Non-pigmented ciliary epithelial cell (primary cell): ENCODE results near the gene PLSCR1.

Experiments
- DNase-seq: peaks from one replicate; pipeline ENCODE4 v3.0.0-alpha.2; 2010; ENCODE audit warnings: low read depth

The PLSCR1 gene, protein sequence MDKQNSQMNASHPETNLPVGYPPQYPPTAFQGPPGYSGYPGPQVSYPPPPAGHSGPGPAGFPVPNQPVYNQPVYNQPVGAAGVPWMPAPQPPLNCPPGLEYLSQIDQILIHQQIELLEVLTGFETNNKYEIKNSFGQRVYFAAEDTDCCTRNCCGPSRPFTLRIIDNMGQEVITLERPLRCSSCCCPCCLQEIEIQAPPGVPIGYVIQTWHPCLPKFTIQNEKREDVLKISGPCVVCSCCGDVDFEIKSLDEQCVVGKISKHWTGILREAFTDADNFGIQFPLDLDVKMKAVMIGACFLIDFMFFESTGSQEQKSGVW

DNA sequence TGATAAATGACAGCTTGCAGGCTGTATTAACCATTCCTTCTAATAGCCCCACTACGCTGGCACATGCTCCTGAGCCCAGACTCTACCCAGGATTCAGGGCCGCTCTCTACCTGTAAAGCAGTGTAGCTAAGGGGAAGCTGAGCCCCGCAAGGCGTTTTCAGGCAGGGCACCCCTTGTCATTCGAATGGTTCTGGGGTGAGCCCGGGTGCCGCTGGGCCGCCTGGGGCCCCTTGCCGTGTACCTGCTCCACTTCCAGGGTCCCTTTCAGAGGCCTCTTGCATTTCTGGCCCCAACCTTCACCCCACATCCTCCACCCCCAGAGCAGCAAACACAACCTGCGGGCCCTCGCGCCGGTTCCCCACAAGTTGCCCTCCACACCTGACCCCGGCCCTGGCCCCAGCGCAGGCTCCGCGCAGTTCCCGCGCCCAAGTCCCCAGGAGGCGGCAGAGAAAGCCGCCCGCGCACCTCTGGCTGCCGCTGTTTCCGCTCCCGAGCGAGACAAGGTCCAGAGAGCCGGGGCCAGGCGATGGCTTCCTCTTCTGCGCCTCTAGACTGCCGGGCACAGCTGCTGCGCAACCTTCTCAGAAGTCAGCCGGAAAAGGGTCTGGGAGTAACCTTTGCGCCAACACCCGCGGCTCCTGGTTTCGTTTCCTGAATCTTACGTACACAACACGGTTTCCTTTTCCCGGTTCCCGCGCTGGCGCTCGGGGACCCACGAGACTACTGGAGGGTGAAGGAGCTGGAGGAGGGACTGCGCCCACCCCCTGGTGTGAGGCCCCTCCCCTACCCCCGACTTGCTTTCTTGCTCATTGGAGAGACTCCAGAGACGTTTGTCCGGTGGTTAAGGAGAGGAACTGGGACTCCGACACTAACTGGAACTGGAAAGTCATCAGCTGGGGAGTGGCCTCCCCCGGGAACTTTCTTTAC lies at the start of gene PLSCR1:
PLSCR1 (minus strand) TSS at position 606 of the 927 bp plus-strand sequence. CDS start 8,055 bp downstream, outside the sequence.
- peak; percentile 89 for DNase-seq

DNA sequence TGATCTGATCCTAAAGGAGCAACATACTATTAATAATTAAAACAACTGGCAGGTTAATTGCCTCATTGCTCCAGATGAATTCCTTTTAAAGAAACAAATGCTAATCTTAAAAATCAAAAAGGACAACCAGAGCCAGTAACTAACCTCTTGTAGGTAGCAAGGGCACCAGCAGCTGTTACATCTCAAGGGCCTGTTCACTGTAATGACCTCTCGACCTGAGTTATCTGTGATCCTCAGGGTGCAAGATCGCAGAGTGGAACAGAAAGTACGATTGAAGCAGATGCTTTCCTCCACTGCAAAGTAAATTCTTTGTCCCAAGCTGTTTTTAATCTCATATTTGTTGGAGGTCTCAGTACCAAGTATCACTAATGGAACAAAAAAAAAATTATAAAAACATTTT lies 49.4 kb upstream of the PLSCR1 start:
- no peak for DNase-seq

DNA sequence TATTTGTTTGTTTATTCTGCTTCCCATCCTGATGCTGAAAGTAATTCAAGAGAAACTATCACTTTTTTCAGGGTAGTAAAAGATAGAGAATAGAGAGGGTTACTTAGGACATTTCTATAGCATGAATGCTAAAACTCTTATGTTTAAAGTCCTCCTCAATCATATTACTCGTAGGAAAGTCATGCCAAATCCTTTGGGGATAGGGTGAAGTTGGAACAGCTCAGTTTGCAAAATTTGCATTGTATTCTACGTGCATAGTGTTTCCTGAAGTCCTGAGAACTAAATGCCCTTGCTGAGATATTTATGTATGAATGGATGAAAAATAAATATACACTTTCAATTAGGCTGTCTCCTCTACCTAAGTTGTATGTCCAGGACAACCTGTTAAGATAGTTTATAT lies 46.1 kb upstream of the PLSCR1 start:
- no peak for DNase-seq

DNA sequence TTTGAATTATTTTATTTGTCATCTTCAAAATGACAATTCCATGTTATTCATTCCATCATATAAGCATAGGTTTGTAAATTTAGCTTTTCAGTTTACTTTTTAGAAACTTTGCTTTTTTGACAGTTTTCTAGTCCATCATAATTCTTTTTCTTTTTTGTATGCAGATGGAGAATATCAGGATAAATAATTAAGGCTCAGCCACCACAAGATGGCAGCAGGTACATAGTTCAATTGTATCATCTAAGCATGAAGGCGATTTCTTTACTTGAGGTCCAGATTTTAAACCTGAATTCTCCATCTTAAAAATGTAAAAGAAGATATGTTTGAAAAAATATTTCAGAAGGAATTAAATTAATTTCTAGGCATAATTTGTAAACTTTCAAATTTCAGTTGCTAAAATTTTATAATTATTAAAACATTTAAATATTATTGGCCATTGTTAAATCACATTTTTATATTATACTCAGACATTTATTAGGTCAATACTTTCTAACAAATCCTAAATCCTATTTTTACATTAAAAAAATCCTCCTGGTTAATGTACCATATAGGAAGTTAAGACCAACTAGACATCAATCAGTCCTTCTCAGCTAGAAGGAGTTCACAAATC lies 45.6 kb upstream of the PLSCR1 start:
- DNase-seq: no peak

DNA sequence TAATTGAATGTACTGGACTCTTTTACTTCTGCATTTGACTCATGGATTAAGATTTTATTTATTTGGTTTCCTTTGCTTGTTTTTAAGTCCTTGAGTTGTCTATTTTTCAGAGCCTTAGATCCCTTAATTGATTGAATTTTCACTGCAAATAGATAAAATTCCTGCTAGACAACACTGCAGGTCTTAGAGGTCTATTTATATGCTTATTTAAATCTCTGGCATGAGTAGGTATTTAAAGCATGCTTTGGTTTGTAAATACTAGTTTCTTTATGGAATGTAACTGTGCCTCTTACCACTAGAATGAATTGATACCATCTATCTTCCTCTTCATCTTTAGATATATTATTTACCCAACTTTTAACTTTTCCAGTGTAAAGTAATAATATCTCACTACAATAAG lies 40.7 kb upstream of the PLSCR1 start:
- no peak for DNase-seq

DNA sequence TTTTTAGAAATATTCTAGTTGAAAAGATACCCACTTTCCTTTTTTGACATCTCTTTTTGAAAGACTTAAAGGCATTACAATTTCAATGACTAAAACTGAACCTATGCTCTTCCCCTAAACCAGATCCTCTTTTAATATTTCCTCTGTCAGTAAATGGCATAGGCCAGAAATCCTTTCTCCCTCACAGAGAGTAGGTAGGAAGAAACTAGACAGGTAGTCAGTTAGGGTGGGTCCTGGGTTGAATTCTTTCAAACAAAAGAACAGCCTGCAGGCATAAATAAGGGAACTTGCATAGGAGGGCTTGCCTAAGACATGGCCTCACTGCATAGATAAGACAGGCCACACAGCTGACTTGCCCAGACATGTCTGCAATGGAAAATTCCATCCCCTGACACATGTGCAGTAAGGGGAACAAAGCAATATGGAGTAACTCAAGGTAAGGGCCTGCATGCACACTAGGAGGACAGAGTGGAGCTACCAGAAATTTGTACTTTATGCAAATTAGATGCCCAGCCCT lies 37.6 kb upstream of the PLSCR1 start:
- DNase-seq: peak; percentile 10

DNA sequence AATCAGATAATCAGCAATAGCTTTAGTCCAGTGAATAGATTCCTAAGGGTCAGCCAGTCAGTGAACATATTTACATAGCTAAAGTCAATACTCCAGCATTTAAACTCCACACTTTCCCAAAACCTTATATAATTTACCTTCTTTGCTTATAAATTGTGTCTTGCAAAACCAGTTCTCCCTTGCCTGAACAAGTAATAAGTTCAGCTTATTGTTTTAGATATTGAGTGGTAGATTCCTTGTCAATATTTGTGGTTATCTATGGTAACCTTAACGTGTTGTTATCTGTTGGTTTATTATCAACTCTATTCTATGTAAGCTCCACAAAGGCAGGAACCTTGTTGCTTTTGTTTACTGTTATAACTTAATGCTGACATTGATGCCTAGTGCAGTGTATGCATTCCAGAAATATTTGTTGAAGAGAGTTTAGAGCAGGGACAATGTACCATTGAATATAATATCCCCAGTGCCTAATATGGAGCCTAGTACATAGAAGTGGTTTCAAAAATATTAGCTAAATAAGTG lies 36.7 kb upstream of the PLSCR1 start:
- DNase-seq: no peak

DNA sequence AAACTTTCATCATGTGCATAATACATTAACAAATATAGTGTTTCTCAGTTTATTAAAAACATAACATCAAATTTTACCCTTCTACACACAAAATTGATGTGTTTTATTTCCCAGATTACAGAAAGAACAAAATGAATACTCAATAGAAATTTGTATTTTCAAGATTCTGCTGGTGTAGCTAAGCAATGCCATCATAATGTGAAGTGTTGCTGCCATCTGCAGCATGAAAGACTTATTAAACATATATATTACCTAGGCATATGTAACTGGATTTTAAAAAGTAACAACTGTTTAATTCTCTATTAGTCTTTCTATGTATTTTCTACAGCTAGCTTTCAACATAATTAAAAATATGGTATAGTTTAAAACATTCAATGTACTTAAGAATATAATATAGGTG lies 33.3 kb upstream of the PLSCR1 start:
- peak; percentile 40 for DNase-seq

DNA sequence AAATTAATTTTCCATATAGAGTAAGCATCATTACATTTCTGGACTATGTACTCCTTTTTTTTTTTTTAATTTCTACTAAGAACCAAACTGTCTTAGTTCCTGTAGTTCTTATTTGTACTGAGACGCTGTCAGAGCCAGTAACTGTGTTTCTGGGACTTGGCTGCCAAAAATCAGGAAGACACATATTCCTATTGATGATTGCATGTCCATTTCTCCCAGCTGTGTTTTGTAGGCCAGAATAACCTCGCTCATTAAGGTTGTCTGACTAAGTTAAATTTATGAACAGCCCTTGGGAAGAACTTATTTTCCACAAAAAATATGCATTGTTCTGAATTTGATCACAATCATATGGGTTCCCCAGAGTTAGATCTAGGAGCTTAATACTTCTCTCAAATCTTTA lies 31.2 kb upstream of the PLSCR1 start:
- DNase-seq: no peak

DNA sequence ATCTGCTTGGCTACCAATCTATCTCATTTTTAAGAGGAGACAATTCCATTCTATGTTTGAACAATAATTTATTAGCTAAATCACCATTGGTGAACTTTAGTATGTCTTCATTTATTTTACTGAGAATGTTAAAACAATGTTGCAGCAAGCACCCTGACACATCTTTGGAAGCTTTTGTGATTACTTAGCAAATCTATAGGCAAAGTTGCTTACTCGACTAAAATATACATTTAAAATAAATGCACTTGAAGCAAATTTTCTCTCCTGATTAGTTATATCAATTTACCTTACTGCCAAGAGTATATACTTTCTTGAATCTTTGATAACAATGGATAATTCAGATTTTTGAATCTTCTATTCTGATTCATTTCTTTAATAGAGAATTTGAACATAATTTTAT lies 29.8 kb upstream of the PLSCR1 start:
- no peak for DNase-seq

DNA sequence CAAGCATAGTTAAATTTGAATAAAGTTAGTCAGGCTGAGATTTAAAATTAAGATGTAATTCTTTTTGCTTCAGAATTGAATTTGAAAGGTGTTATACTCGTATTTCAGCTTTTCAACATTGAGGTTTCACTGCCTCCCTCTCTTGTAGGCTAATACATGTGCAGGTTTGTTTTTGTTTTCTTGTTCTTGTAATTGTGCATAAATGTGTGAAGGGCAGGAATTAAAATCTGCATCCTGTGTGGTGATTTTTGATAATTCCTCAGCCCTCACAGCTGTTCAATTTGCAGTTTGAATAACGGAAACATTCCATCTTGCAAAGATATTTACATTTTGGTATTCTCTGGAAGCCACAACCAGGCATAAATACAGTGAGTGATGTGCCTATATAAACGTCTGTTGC lies 24.9 kb upstream of the PLSCR1 start:
- DNase-seq: no peak

DNA sequence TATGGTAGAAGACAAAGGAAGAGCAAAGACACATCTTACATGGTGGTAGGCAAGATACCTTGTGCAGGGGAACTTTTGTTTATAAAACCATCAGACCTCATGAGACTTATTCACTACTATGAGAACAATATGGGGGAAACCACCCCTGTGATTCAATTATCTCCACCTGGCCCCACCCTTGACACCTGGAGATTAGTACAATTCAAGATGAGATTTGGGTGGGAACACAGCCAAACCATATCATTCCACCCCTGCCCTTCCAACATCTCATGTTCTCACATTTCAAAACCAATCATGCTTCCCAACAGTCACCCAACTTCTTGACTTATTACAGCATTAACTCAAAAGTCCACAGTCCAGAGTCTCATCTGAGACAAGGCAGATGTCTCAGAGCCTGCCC lies 21.7 kb upstream of the PLSCR1 start:
- no peak for DNase-seq

DNA sequence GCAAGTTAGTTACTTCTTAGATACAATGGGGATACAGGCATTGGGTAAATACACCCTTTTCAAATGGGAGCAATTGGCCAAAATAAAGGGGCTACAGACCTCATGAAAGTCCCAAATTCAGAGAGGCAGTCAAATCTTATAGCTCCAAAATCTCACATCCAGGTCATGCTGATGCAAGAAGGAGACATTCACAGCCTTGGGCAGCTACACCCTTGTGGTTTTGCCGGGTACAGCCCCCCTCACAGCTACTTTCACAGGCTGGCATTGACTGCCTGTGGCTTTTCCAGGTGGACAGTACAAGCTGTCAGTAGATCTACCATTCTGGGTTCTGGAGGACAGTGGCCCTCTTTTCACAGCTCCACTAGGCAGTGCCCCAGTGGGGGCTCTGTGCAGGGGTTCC lies 17.5 kb upstream of the PLSCR1 start:
- no peak for DNase-seq

DNA sequence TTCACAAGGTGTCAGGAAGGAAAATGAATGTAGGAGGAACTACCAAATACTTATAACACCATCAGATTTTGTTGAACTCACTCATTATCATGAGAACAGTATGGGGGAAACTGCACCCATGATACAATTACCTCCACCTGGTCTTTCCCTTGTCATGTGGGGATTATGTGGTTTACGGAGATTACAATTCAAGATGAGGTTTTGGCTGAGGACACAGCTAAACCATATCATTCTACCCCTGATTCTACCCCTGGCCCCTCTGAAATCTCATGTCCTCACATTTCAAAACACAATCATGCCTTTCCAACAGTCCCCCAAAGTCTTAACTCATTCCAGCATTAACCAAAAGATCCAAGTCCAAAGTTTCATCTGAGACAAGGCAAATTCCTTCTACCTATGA lies 17.1 kb upstream of the PLSCR1 start:
- DNase-seq: no peak

DNA sequence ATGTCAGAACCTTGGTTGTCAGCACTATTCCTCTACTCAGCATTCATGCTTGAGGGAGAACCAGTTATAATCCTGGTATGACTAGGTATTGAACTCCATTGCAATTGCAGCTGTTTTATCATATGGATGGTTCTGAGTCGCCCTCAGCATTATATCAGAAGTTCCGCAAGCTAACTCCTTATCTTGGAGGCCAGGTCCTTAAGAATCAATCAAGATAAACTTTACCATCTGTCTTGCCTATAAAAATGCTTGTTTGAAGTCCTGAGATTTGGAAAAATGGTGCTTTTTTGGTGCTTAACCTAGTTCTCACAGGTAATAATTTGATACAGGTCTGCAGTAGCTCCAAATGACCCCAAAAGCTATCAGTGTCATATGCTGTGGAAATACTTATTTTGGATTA lies 16.3 kb upstream of the PLSCR1 start:
- DNase-seq: no peak

DNA sequence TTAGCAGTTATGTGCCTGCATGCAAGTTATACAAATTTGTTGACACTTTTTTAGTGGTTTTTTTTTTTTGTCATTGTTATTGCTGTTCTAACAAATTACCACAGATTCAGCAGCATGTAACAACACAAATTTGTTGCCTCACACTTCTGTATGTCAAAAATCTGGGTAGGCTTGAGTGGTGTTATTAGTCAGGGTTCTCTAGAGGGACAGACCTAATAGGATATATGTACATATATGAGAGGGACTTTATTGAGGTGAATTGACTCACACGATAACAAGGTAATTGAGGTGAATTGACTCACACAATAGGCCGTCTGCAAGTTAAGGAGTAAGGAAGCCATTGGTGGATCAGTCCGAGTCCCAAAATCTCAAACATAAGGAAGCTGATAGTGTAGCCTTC lies 15.0 kb upstream of the PLSCR1 start:
- no peak for DNase-seq

DNA sequence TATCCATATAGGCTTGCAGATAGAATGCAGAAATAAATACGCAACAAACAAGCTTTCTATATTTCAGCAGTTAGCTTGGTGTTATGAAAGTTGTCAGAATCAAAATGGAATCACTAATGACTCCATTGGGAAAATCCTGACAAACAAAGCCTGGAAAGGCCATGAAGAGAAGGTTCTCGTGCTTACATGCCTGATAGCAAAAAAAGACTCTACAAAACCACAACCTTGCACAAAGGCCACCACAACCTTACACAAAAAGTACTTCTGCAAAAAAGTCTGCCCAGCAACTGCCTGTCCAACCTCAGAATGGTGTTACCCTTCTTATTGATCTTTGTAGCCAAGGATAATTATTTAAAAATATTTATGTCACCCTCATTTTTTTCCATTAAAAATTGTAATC lies 14.4 kb upstream of the PLSCR1 start:
- DNase-seq: no peak

DNA sequence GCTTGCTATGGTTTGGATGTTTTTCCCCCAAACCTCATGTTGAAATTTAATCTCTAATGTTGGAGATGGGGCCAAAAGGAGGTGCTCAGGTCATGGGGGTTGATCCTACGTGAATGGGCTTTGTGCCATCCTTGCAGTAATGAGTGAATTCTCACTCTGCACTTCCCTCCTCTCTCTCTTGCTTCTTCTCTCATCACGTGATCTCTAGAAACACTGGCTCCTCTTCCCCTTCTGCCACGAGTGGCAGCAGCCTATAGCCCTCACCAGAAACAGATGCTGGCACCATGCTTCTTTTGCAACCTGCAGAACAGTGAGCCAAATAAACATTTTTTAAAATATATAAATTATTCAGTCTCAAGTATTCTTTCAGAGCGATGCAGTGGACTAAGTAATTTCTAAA lies 13.3 kb upstream of the PLSCR1 start:
- DNase-seq: no peak

DNA sequence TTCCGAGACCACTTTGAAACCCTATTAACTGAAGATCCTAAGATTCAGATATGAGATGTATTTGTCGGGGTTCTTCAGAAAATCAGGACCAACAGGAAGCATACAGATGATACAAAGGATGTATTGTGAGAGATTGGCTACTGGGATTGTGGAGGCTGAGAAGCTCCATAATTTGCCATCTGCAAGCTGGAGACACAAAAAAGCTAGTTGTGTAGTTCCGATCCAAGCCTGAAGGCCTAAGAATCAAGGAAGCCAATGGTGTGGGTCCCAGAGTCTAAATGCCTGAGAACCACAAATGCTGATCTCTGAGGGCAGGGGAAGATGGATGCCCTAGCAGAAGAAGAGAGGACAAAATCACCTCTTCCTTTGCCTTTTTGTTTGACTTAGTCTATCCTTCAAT lies 10.9 kb upstream of the PLSCR1 start:
- DNase-seq: no peak

DNA sequence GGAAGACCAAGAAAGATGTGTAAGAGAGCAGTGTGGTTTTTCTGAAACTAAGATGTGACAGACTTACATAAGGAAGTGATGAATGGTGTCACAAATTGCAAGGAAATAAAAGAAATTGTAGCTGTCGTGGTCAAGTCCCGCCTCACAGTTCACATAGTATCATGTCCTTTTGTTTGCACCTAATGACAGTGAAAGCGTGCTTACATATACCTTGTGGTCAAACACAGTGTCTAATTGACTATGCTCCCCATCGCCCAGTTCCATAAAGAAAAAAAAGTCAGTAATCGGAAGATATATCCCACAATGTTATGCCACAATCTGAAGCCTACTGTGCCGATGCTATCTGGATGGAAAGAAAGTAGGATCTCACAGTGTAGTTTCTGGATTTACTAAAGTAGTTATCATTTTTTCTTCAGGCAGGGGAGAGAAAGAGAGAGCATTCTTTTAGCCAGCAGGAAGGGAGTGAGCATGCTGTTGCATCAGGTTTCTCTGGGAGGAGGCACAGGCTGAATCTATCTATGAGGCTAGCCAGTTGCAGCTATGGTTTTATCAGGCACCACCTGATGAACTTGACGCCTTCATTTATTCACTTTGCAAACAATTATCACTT lies 9.8 kb upstream of the PLSCR1 start:
- DNase-seq: no peak

DNA sequence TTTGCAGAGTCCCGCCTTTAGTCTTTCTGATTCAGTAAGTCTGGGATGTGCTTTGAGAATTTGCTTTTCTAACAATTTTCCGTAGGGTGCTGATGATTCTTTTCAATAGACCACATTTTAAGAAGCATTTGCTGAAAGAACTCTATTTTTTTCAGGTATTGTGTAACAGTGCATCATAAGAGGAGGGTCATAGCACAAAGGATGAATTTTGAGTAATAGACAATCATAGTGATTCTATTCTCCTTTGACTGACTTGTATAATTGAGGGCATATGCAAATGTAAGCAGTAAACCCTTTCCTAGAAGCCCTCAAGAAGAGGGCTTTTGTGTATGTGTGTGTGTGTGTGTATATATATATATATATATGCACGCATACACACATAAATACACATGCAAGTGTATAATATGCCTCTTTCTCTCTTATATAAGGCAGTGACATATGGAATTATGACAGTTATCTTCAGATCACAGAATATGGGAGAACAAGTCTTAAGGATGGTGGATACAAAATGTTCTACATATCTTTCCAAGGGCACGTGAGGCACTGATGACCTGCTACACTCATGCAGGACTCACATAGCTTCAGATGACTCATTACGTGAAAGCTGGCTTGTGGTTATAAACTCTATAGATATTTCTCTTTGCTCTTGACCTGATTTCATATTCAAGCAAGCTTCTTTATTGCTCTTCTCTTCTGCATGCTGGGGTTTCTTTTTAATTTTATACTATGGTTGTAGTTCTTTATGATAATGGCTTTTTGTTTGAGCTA lies 6.5 kb upstream of the PLSCR1 start:
- peak; percentile 85 for DNase-seq
